ENCODE measurements around the gene CNOT4. TPM values are rescaled to one million over a fixed set of nuclear protein-coding genes. Genes with fewer than 3 reads are reported as not detected.
A peak's percentile ranks its signal among the peaks of the same experiment; 100 is the strongest.
"Not testable (repeated sequence)": the region's sequence is repeated elsewhere in the genome, so short reads cannot be mapped to it uniquely, and the experiment has no call there.

CNOT4 gene
- total RNA-seq, 1 experiment from 2014 or later, result 1.7 TPM

- H3K9me3 ChIP-seq, result no peaks in the 10 kb centered on the region
- H3K27me3 ChIP-seq, result no peaks in the 10 kb centered on the region
- DNase-seq, result no peak
- H3K4me3 ChIP-seq, result no peak overlapping the region
- H3K36me3 ChIP-seq, result no peaks in the 10 kb centered on the region
Measured at GRCh38 chr7:135337506-135337905, 172.4 kb downstream of the CNOT4 start.

GRCh38 chr7:135335628-135336139 lies 174.2 kb downstream of the CNOT4 start:
- no peaks in the 10 kb centered on the region for H3K9me3 ChIP-seq
- peak; percentile 8 for DNase-seq

GRCh38 chr7:135334830-135335543 lies 174.9 kb downstream of the CNOT4 start:
- Histone ChIP-seq H3K36me3 (no peaks in the 10 kb centered on the region), H3K9me3 (no peaks in the 10 kb centered on the region), H3K27me3 (no peaks in the 10 kb centered on the region), H3K4me3 (no peak overlapping the region)
- DNase-seq, result no peak

More at GRCh38 chr7:135335628-135336139, 174.2 kb downstream of the CNOT4 start:
- no peaks in the 10 kb centered on the region for H3K36me3 ChIP-seq
- no peak overlapping the region for H3K4me3 ChIP-seq
- H3K27me3 ChIP-seq, result no peaks in the 10 kb centered on the region

- DNase-seq, result no peak
- Histone ChIP-seq H3K9me3 (no peaks in the 10 kb centered on the region), H3K36me3 (no peaks in the 10 kb centered on the region), H3K4me3 (no peak overlapping the region), H3K27me3 (no peaks in the 10 kb centered on the region)
Measured at GRCh38 chr7:135333946-135334345, 176.0 kb downstream of the CNOT4 start.

GRCh38 chr7:135333200-135333599 lies 176.7 kb downstream of the CNOT4 start:
- Histone ChIP-seq H3K4me3 (no peak overlapping the region), H3K27me3 (no peaks in the 10 kb centered on the region), H3K36me3 (no peaks in the 10 kb centered on the region), H3K9me3 (no peaks in the 10 kb centered on the region)
- peak; percentile 20 for DNase-seq

- Histone ChIP-seq H3K4me3 (no peak overlapping the region), H3K27me3 (no peaks in the 10 kb centered on the region), H3K9me3 (no peaks in the 10 kb centered on the region), H3K36me3 (no peaks in the 10 kb centered on the region)
- DNase-seq, result no peak
Measured at GRCh38 chr7:135330088-135330487, 179.8 kb downstream of the CNOT4 start.

- Histone ChIP-seq H3K4me3 (no peak overlapping the region), H3K27me3 (no peaks in the 10 kb centered on the region), H3K9me3 (no peaks in the 10 kb centered on the region), H3K36me3 (no peaks in the 10 kb centered on the region)
- DNase-seq, result no peak
Measured at GRCh38 chr7:135328526-135328925, 181.4 kb downstream of the CNOT4 start.

- Histone ChIP-seq H3K9me3 (no peaks in the 10 kb centered on the region), H3K27me3 (no peaks in the 10 kb centered on the region), H3K36me3 (no peaks in the 10 kb centered on the region), H3K4me3 (no peak overlapping the region)
- DNase-seq, result no peak
Measured at GRCh38 chr7:135328053-135328452, 181.8 kb downstream of the CNOT4 start.

GRCh38 chr7:135327458-135327857 lies 182.4 kb downstream of the CNOT4 start:
- no peaks in the 10 kb centered on the region for H3K9me3 ChIP-seq
- H3K27me3 ChIP-seq, result no peaks in the 10 kb centered on the region
- no peak for DNase-seq
- H3K36me3 ChIP-seq, result no peaks in the 10 kb centered on the region
- H3K4me3 ChIP-seq, result no peak overlapping the region

- no peaks in the 10 kb centered on the region for H3K36me3 ChIP-seq
- no peaks in the 10 kb centered on the region for H3K27me3 ChIP-seq
- no peak for DNase-seq
- no peak overlapping the region for H3K4me3 ChIP-seq
- H3K9me3 ChIP-seq, result no peaks in the 10 kb centered on the region
Measured at GRCh38 chr7:135326636-135327280, 183.1 kb downstream of the CNOT4 start.

- Histone ChIP-seq H3K36me3 (no peaks in the 10 kb centered on the region), H3K9me3 (no peaks in the 10 kb centered on the region), H3K4me3 (no peak overlapping the region), H3K27me3 (no peaks in the 10 kb centered on the region)
- no peak for DNase-seq
Measured at GRCh38 chr7:135322571-135323340, 187.1 kb downstream of the CNOT4 start.

- Histone ChIP-seq H3K36me3 (no peaks in the 10 kb centered on the region), H3K4me3 (no peak overlapping the region), H3K9me3 (no peaks in the 10 kb centered on the region), H3K27me3 (no peaks in the 10 kb centered on the region)
- DNase-seq, result no peak
Measured at GRCh38 chr7:135321556-135321955, 188.3 kb downstream of the CNOT4 start.

- not testable (repeated sequence) for H3K27me3 ChIP-seq, H3K36me3 ChIP-seq, DNase-seq, H3K9me3 ChIP-seq, H3K4me3 ChIP-seq
Measured at GRCh38 chr7:135320953-135321352, 188.9 kb downstream of the CNOT4 start.

GRCh38 chr7:135320268-135320667 lies 189.6 kb downstream of the CNOT4 start:
- no peaks in the 10 kb centered on the region for H3K9me3 ChIP-seq
- no peak overlapping the region for H3K4me3 ChIP-seq
- H3K27me3 ChIP-seq, result no peaks in the 10 kb centered on the region
- DNase-seq, result peak; percentile 60
- no peaks in the 10 kb centered on the region for H3K36me3 ChIP-seq

GRCh38 chr7:135317676-135318325 lies 192.1 kb downstream of the CNOT4 start:
- no peak for DNase-seq
- Histone ChIP-seq H3K4me3 (no peak overlapping the region), H3K9me3 (no peaks in the 10 kb centered on the region), H3K36me3 (no peaks in the 10 kb centered on the region), H3K27me3 (no peaks in the 10 kb centered on the region)

- H3K9me3 ChIP-seq, result no peaks in the 10 kb centered on the region
- H3K4me3 ChIP-seq, result no peak overlapping the region
- no peaks in the 10 kb centered on the region for H3K27me3 ChIP-seq
- no peaks in the 10 kb centered on the region for H3K36me3 ChIP-seq
- DNase-seq, result no peak
Measured at GRCh38 chr7:135316648-135317313, 193.1 kb downstream of the CNOT4 start.
